HG03159 (cell line): ENCODE measurements around the gene ALDOC.
A peak's percentile ranks its signal among the peaks of the same experiment; 100 is the strongest.
"Not testable (repeated sequence)": the region's sequence is repeated elsewhere in the genome, so short reads cannot be mapped to it uniquely, and the experiment has no call there.

ENCODE experiments used
- ATAC-seq: cut with Tn5 transposase; IDR thresholded peaks from one replicate; pipeline ENCODE4 v1.9.1; 2021; ENCODE audit warnings: mild to moderate bottlenecking, moderate library complexity; ENCODE audit not compliant: unreplicated experiment

Gene ALDOC

GRCh38 chr17:28584434-28584833 is 7.7 kb upstream of the ALDOC start:
- no peak for ATAC-seq

- no peak for ATAC-seq
These were observed 5.8 kb upstream of the ALDOC start for GRCh38 chr17:28582513-28582912.

- no peak for ATAC-seq
These were observed 4.3 kb upstream of the ALDOC start for GRCh38 chr17:28580959-28581358.

GRCh38 chr17:28579526-28579925 is 2.8 kb upstream of the ALDOC start:
- ATAC-seq, result no peak

GRCh38 chr17:28578246-28579195 is 1.8 kb upstream of the ALDOC start:
- ATAC-seq, result no peak

- ATAC-seq, result no peak
These were observed 750 bp upstream of the ALDOC start for GRCh38 chr17:28577466-28577824.

GRCh38 chr17:28576016-28576415 is 679 bp downstream of the ALDOC start:
- not testable (repeated sequence) for ATAC-seq

GRCh38 chr17:28575126-28575795 is 1.4 kb downstream of the ALDOC start:
- ATAC-seq, result no peak

- ATAC-seq, result no peak
These were observed 2.2 kb downstream of the ALDOC start for GRCh38 chr17:28574526-28574925.

GRCh38 chr17:28573966-28574480 is 2.7 kb downstream of the ALDOC start:
- ATAC-seq, result no peak

- ATAC-seq, result no peak
These were observed 3.2 kb downstream of the ALDOC start for GRCh38 chr17:28573521-28573920.

GRCh38 chr17:28573040-28573380 is 3.7 kb downstream of the ALDOC start:
- no peak for ATAC-seq

- no peak for ATAC-seq
These were observed 4.2 kb downstream of the ALDOC start for GRCh38 chr17:28572259-28573039.

GRCh38 chr17:28571361-28572122 is 5.2 kb downstream of the ALDOC start, which contains the start of gene PIGS:
Gene PIGS, minus strand, starts transcription at chr17:28571524. Its CDS starts 28 bp downstream, at chr17:28571496.
- peak; percentile 83 for ATAC-seq

- ATAC-seq, result peak; percentile 15
These were observed 5.9 kb downstream of the ALDOC start for GRCh38 chr17:28570716-28571360.

GRCh38 chr17:28569446-28569845 is 7.2 kb downstream of the ALDOC start:
- no peak for ATAC-seq

GRCh38 chr17:28567604-28568003 is 9.1 kb downstream of the ALDOC start:
- ATAC-seq, result no peak

- no peak for ATAC-seq
These were observed 13.2 kb downstream of the ALDOC start for GRCh38 chr17:28563475-28563874.

GRCh38 chr17:28555022-28555421 is 21.7 kb downstream of the ALDOC start:
- ATAC-seq, result no peak

- ATAC-seq, result no peak
These were observed 22.1 kb downstream of the ALDOC start for GRCh38 chr17:28554565-28554964.
